BLaER1 treated with 17β-estradiol and CSF1 and Interleukin-3, amounts not matched to agents 10 nM and 100 nM (cell line): Measurements from ENCODE around the gene VPS13D.

ENCODE experiments used
- H3K27ac ChIP-seq, 11 experiments: shearing (Covaris generic); formaldehyde crosslinking; 2 replicates each; pipeline ENCODE4 v1.8.1; 2022
- H3K27me3 ChIP-seq, 11 experiments: shearing (Covaris generic); formaldehyde crosslinking; 2 replicates each; pipeline ENCODE4 v1.8.1; 2022
- H3K36me3 ChIP-seq, 11 experiments: shearing (Covaris generic); formaldehyde crosslinking; 2 replicates each; pipeline ENCODE4 v1.8.1; 2022
- H3K4me1 ChIP-seq, 10 experiments: shearing (Covaris generic); formaldehyde crosslinking; 2 replicates each; pipeline ENCODE4 v1.8.1; 2022
- H3K4me2 ChIP-seq, 11 experiments: shearing (Covaris generic); formaldehyde crosslinking; 2 replicates each; pipeline ENCODE4 v1.8.1; 2022
- H3K4me3 ChIP-seq, 10 experiments: shearing (Covaris generic); formaldehyde crosslinking; 2 replicates each; pipeline ENCODE4 v1.8.1; 2022
- H3K9ac ChIP-seq, 11 experiments: shearing (Covaris generic); formaldehyde crosslinking; 2 replicates each; pipeline ENCODE4 v1.8.1; 2022
- H3K9me3 ChIP-seq, 11 experiments: shearing (Covaris generic); formaldehyde crosslinking; replicated peaks in 1 of 11; 2 replicates each; pipeline ENCODE4 v1.8.1; 2022
- H4K20me1 ChIP-seq, 11 experiments: shearing (Covaris generic); formaldehyde crosslinking; 2 replicates each; pipeline ENCODE4 v1.8.1; 2022
- Cebpa-rat ChIP-seq, 11 experiments: shearing (Covaris generic); IDR thresholded peaks; 2 replicates each; pipeline ENCODE4 v1.8.1; 2022

VPS13D gene

GRCh38 chr1:12371053-12371452, 141.2 kb downstream of the VPS13D start:
- Histone ChIP-seq H3K27me3 (no peaks in the 10 kb centered on the region), H3K4me1 (peaks cover 0 to 8% (median 3%) of the 10 kb centered on the region in 10 experiments; a peak in 12 of 20 replicates), H3K4me2 (no peak overlapping the region), H3K4me3 (no peak overlapping the region), H3K27ac (no peak overlapping the region), H4K20me1 (peaks cover 0 to 4% (median 0%) of the 10 kb centered on the region in 11 experiments; a peak in 1 of 22 replicates), H3K9ac (no peak overlapping the region), H3K9me3 (no peaks in the 10 kb centered on the region), H3K36me3 (peaks cover 61 to 95% (median 88%) of the 10 kb centered on the region in 11 experiments)
- no peak for TF ChIP-seq Cebpa-rat (IDR thresholded peaks at IDR 0.05)

- H4K20me1 ChIP-seq = no peaks in the 10 kb centered on the region
- no peak overlapping the region for H3K27ac ChIP-seq
- TF ChIP-seq Cebpa-rat (IDR thresholded peaks at IDR 0.05) = no peak
- no peak overlapping the region for H3K9ac ChIP-seq
- H3K36me3 ChIP-seq = peaks cover 61 to 93% (median 84%) of the 10 kb centered on the region in 11 experiments
- peaks cover 8 to 19% (median 14%) of the 10 kb centered on the region in 10 experiments; a peak in 19 of 20 replicates for H3K4me1 ChIP-seq
- no peak overlapping the region for H3K4me3 ChIP-seq
- no peak overlapping the region for H3K4me2 ChIP-seq
- no peaks in the 10 kb centered on the region for H3K27me3 ChIP-seq
- H3K9me3 ChIP-seq = no peaks in the 10 kb centered on the region
Observed at GRCh38 chr1:12372180-12372579, 142.3 kb downstream of the VPS13D start.

- Histone ChIP-seq H3K27me3 (no peaks in the 10 kb centered on the region), H3K9me3 (no peaks in the 10 kb centered on the region), H3K9ac (no peak overlapping the region), H3K4me1 (peaks cover 14 to 25% (median 20%) of the 10 kb centered on the region in 10 experiments), H3K4me2 (no peak overlapping the region), H3K27ac (no peak overlapping the region), H4K20me1 (no peaks in the 10 kb centered on the region), H3K4me3 (no peak overlapping the region), H3K36me3 (peaks cover 58 to 91% (median 83%) of the 10 kb centered on the region in 11 experiments)
- TF ChIP-seq Cebpa-rat (IDR thresholded peaks at IDR 0.05) = no peak
Observed at GRCh38 chr1:12372761-12373160, 142.9 kb downstream of the VPS13D start.

GRCh38 chr1:12375133-12375829, 145.5 kb downstream of the VPS13D start:
- H3K9ac ChIP-seq = no peak overlapping the region
- peaks cover 0 to 3% (median 0%) of the 10 kb centered on the region in 11 experiments; a peak in 3 of 22 replicates for H3K9me3 ChIP-seq
- no peak for TF ChIP-seq Cebpa-rat (IDR thresholded peaks at IDR 0.05)
- no peaks in the 10 kb centered on the region for H3K27me3 ChIP-seq
- H3K4me3 ChIP-seq = no peak overlapping the region
- H3K4me2 ChIP-seq = peak overlapping the region in 1 of 11 experiments; percentile 69; a peak in 1 of 22 replicates
- H3K4me1 ChIP-seq = peaks cover 34 to 50% (median 42%) of the 10 kb centered on the region in 10 experiments
- peaks cover 39 to 89% (median 83%) of the 10 kb centered on the region in 11 experiments for H3K36me3 ChIP-seq
- no peaks in the 10 kb centered on the region for H4K20me1 ChIP-seq
- no peak overlapping the region for H3K27ac ChIP-seq

- Histone ChIP-seq H3K27ac (peak overlapping the region in 2 of 11 experiments; percentile 3 to 10; a peak in 3 of 22 replicates), H3K9ac (no peak overlapping the region), H3K9me3 (peaks cover 0 to 3% (median 0%) of the 10 kb centered on the region in 11 experiments; a peak in 3 of 22 replicates), H3K4me1 (peaks cover 46 to 62% (median 54%) of the 10 kb centered on the region in 10 experiments), H4K20me1 (no peaks in the 10 kb centered on the region), H3K4me2 (peak overlapping the region in 9 of 11 experiments; percentile 14 to 69 (median 44); a peak in 16 of 22 replicates), H3K4me3 (no peak overlapping the region), H3K27me3 (no peaks in the 10 kb centered on the region), H3K36me3 (peaks cover 39 to 87% (median 73%) of the 10 kb centered on the region in 11 experiments)
- no peak for TF ChIP-seq Cebpa-rat (IDR thresholded peaks at IDR 0.05)
Observed at GRCh38 chr1:12376236-12377045, 146.6 kb downstream of the VPS13D start.

- Histone ChIP-seq H3K27me3 (no peaks in the 10 kb centered on the region), H3K4me3 (no peak overlapping the region), H3K4me1 (peaks cover 76 to 96% (median 84%) of the 10 kb centered on the region in 10 experiments), H3K9ac (peak overlapping the region in 3 of 11 experiments; percentile 13 to 65 (median 15); a peak in 2 of 22 replicates), H3K4me2 (peak overlapping the region; percentile 11 to 91 (median 45); a peak in 20 of 22 replicates), H4K20me1 (no peaks in the 10 kb centered on the region), H3K36me3 (peaks cover 46 to 84% (median 65%) of the 10 kb centered on the region in 11 experiments), H3K9me3 (peaks cover 0 to 25% (median 10%) of the 10 kb centered on the region in 11 experiments; a peak in 14 of 22 replicates), H3K27ac (peak overlapping the region in 10 of 11 experiments; percentile 11 to 86 (median 56); a peak in 17 of 22 replicates)
- no peak for TF ChIP-seq Cebpa-rat (IDR thresholded peaks at IDR 0.05)
Observed at GRCh38 chr1:12380326-12381249, 150.8 kb downstream of the VPS13D start.

- H3K27ac ChIP-seq = no peak overlapping the region
- H3K4me1 ChIP-seq = peaks cover 59 to 74% (median 70%) of the 10 kb centered on the region in 10 experiments
- no peak for TF ChIP-seq Cebpa-rat (IDR thresholded peaks at IDR 0.05)
- peaks cover 66 to 90% (median 77%) of the 10 kb centered on the region in 11 experiments for H3K36me3 ChIP-seq
- peak overlapping the region in 1 of 11 experiments; percentile 91; a peak in 1 of 22 replicates for H3K4me2 ChIP-seq
- no peak overlapping the region for H3K9ac ChIP-seq
- no peak overlapping the region for H3K4me3 ChIP-seq
- H3K27me3 ChIP-seq = no peaks in the 10 kb centered on the region
- no peaks in the 10 kb centered on the region for H4K20me1 ChIP-seq
- H3K9me3 ChIP-seq = peaks cover 24 to 49% (median 34%) of the 10 kb centered on the region in 11 experiments
Observed at GRCh38 chr1:12383001-12383400, 153.2 kb downstream of the VPS13D start.

GRCh38 chr1:12383786-12384185, 154.0 kb downstream of the VPS13D start:
- Histone ChIP-seq H3K9ac (no peak overlapping the region), H3K9me3 (peaks cover 32 to 57% (median 42%) of the 10 kb centered on the region in 11 experiments), H3K4me1 (peaks cover 54 to 66% (median 62%) of the 10 kb centered on the region in 10 experiments), H3K27ac (peak overlapping the region in 1 of 11 experiments; percentile 33; a peak in 1 of 22 replicates), H3K27me3 (no peaks in the 10 kb centered on the region), H4K20me1 (no peaks in the 10 kb centered on the region), H3K4me3 (no peak overlapping the region; a peak in 1 of 20 replicates), H3K4me2 (peak overlapping the region; percentile 47 to 68 (median 59); a peak in 10 of 22 replicates), H3K36me3 (peaks cover 70 to 90% (median 77%) of the 10 kb centered on the region in 11 experiments)
- TF ChIP-seq Cebpa-rat (IDR thresholded peaks at IDR 0.05) = no peak
